Neural cell (in vitro differentiated cells): Measurements from ENCODE around the gene HIC2.
"Not testable (repeated sequence)": the region's sequence is repeated elsewhere in the genome, so short reads cannot be mapped to it uniquely, and the experiment has no call there.

ENCODE experiments used
- CTCF ChIP-seq: fragments of 450-650 bp; IDR thresholded peaks from 2 replicates; pipeline ENCODE4 v1.5.1; 2014; ENCODE audit warnings: antibody characterized with exemption, mild to moderate bottlenecking, moderate library complexity; ENCODE audit not compliant: poor library complexity, severe bottlenecking
- EP300 ChIP-seq: fragments of 450-650 bp; conservative IDR thresholded peaks from 2 replicates; pipeline ENCODE4 v1.6.1; 2014; ENCODE audit warnings: antibody characterized with exemption, mild to moderate bottlenecking, moderate library complexity; ENCODE audit not compliant: poor library complexity, severe bottlenecking
- EZH2 ChIP-seq: fragments of 200-600, 300-800 bp; shearing (Covaris generic), sonication (generic); IDR thresholded peaks from 2 replicates; pipeline ENCODE4 v1.6.1; 2014; ENCODE audit warnings: antibody characterized with exemption, low read length, borderline replicate concordance, mild to moderate bottlenecking; ENCODE audit not compliant: insufficient read depth, poor library complexity, severe bottlenecking
- RAD21 ChIP-seq: fragments of 450-650 bp; conservative IDR thresholded peaks from 2 replicates; pipeline ENCODE4 v1.6.1; 2014; ENCODE audit warnings: antibody characterized with exemption, mild to moderate bottlenecking, moderate library complexity
- SMC3 ChIP-seq: fragments of 450-650 bp; conservative IDR thresholded peaks from 2 replicates; pipeline ENCODE4 v1.6.1; 2014; ENCODE audit warnings: antibody characterized with exemption, mild to moderate bottlenecking, moderate library complexity; ENCODE audit not compliant: poor library complexity

GRCh38 chr22:21462672-21463071 lies 45.5 kb downstream of the HIC2 start:
- not testable (repeated sequence) for TF ChIP-seq CTCF, EZH2, EP300, SMC3, RAD21
